Nephron progenitor cell (in vitro differentiated cells): Measurements from ENCODE around the gene ALDH4A1.
"Not testable (repeated sequence)": the region's sequence is repeated elsewhere in the genome, so short reads cannot be mapped to it uniquely, and the experiment has no call there.

Experiments
- DNase-seq: peaks from one replicate; pipeline ENCODE4 v3.0.0; 2021
- H3K27ac Mint-ChIP-seq: 2 replicates; pipeline ENCODE4 v1.8.0; 2021; ENCODE audit warnings: mild to moderate bottlenecking, moderate library complexity, mixed read lengths
- H3K27me3 Mint-ChIP-seq: 2 replicates; pipeline ENCODE4 v1.8.0; 2021; ENCODE audit warnings: mild to moderate bottlenecking, low read depth, mixed read lengths; ENCODE audit not compliant: poor library complexity
- H3K36me3 Mint-ChIP-seq: 2 replicates; pipeline ENCODE4 v1.8.0; 2021; ENCODE audit warnings: low read depth, mixed read lengths
- H3K4me1 Mint-ChIP-seq: 2 replicates; pipeline ENCODE4 v1.8.0; 2021; ENCODE audit warnings: mixed read lengths
- H3K4me3 Mint-ChIP-seq: 2 replicates; pipeline ENCODE4 v1.8.0; 2021; ENCODE audit warnings: mild to moderate bottlenecking, moderate library complexity, mixed read lengths
- H3K9me3 Mint-ChIP-seq: 2 replicates; pipeline ENCODE4 v1.8.0; 2021; ENCODE audit warnings: mild to moderate bottlenecking, moderate library complexity, mixed read lengths
- CTCF ChIP-seq: fragments of 200-600 bp; sonication (generic); IDR thresholded peaks from 2 replicates; pipeline ENCODE4 v1.5.0; 2021; ENCODE audit warnings: antibody characterized with exemption

Gene ALDH4A1

GRCh38 chr1:18874036-18874435 is 28.3 kb downstream of the ALDH4A1 start:
- TF ChIP-seq CTCF, result no peak
- H3K9me3 Mint-ChIP-seq, result no peaks in the 10 kb centered on the region
- H3K4me1 Mint-ChIP-seq, result peaks cover 4% of the 10 kb centered on the region
- DNase-seq, result no peak
- no peaks in the 10 kb centered on the region for H3K36me3 Mint-ChIP-seq
- H3K27ac Mint-ChIP-seq, result no peak overlapping the region
- no peak overlapping the region for H3K4me3 Mint-ChIP-seq
- peaks cover 31% of the 10 kb centered on the region for H3K27me3 Mint-ChIP-seq

- no peaks in the 10 kb centered on the region for H3K36me3 Mint-ChIP-seq
- H3K27ac Mint-ChIP-seq, result no peak overlapping the region
- no peak for DNase-seq
- no peak for TF ChIP-seq CTCF
- H3K9me3 Mint-ChIP-seq, result no peaks in the 10 kb centered on the region
- no peak overlapping the region for H3K4me3 Mint-ChIP-seq
- H3K4me1 Mint-ChIP-seq, result peaks cover 4% of the 10 kb centered on the region
- H3K27me3 Mint-ChIP-seq, result peaks cover 26% of the 10 kb centered on the region
These were observed 30.2 kb downstream of the ALDH4A1 start for GRCh38 chr1:18872071-18872611.

- no peak overlapping the region for H3K4me3 Mint-ChIP-seq
- no peaks in the 10 kb centered on the region for H3K36me3 Mint-ChIP-seq
- H3K4me1 Mint-ChIP-seq, result no peaks in the 10 kb centered on the region
- no peak overlapping the region for H3K27ac Mint-ChIP-seq
- H3K9me3 Mint-ChIP-seq, result no peaks in the 10 kb centered on the region
- DNase-seq, result no peak
- no peak for TF ChIP-seq CTCF
- peaks cover 32% of the 10 kb centered on the region for H3K27me3 Mint-ChIP-seq
These were observed 30.8 kb downstream of the ALDH4A1 start for GRCh38 chr1:18871401-18872070.

GRCh38 chr1:18870957-18871356 is 31.4 kb downstream of the ALDH4A1 start:
- Mint-ChIP-seq H3K27me3 (peaks cover 37% of the 10 kb centered on the region), H3K36me3 (no peaks in the 10 kb centered on the region)

GRCh38 chr1:18870595-18870865 is 31.8 kb downstream of the ALDH4A1 start:
- not testable (repeated sequence) for H3K4me3 Mint-ChIP-seq, DNase-seq, H3K9me3 Mint-ChIP-seq, H3K4me1 Mint-ChIP-seq, H3K36me3 Mint-ChIP-seq, H3K27ac Mint-ChIP-seq
- H3K27me3 Mint-ChIP-seq, result peaks cover 38% of the 10 kb centered on the region

More at GRCh38 chr1:18870957-18871356, 31.4 kb downstream of the ALDH4A1 start:
- no peak overlapping the region for H3K4me3 Mint-ChIP-seq
- no peak overlapping the region for H3K27ac Mint-ChIP-seq
- H3K4me1 Mint-ChIP-seq, result no peaks in the 10 kb centered on the region
- H3K9me3 Mint-ChIP-seq, result no peaks in the 10 kb centered on the region
- TF ChIP-seq CTCF, result no peak
- no peak for DNase-seq

GRCh38 chr1:18869847-18870594 is 32.3 kb downstream of the ALDH4A1 start:
- H3K36me3 Mint-ChIP-seq, result no peaks in the 10 kb centered on the region

More at GRCh38 chr1:18869847-18870594, 32.3 kb downstream of the ALDH4A1 start:
- no peak overlapping the region for H3K4me3 Mint-ChIP-seq
- no peak for TF ChIP-seq CTCF
- no peak overlapping the region for H3K27ac Mint-ChIP-seq
- peaks cover 38% of the 10 kb centered on the region for H3K27me3 Mint-ChIP-seq
- no peaks in the 10 kb centered on the region for H3K9me3 Mint-ChIP-seq
- no peaks in the 10 kb centered on the region for H3K4me1 Mint-ChIP-seq
- DNase-seq, result no peak
